K562 (cell line): ENCODE data around the gene BAIAP3. TPM values are rescaled to one million over a fixed set of nuclear protein-coding genes. Genes with fewer than 3 reads are reported as not detected.

ENCODE experiments used
- ATAC-seq: fragments of 200-7000 bp; cut with Tn5 transposase; 3 replicates; pipeline ENCODE4 v1.9.1; 2020; ENCODE audit warnings: moderate library complexity
- BruUV-seq: library from RNA; stranded (reverse); fragments of 400-500 nt; replicated peaks from 2 replicates; lab custom pipeline; 2021; lab: Mats Ljungman, UMichigan
- CTCF ChIA-PET: fragments of 300-600 bp; formaldehyde crosslinking; extraction: SDS; loops from one replicate; lab custom pipeline; 2021; ENCODE audit warnings: low intra/inter-chr PET ratio; lab: Yijun Ruan, JAX
- POLR2A ChIA-PET: fragments of 300-600, 350-650 bp; sonication (Branson Sonifier 250); formaldehyde crosslinking; extraction: SDS; loops from one replicate; lab custom pipeline; 2021; ENCODE audit warnings: antibody characterized with exemption, inconsistent platforms; lab: Yijun Ruan, JAX
- DNase-seq, 4 experiments: peaks; one replicate each; pipeline versions ENCODE4 v3.0.0 to v3.0.0-alpha.2; 2011 to 2018; ENCODE audit warnings: low spot score in 3 of 4, mixed read lengths in 3 of 4; ENCODE audit errors: extremely low read depth in 1 of 4
- FAIRE-seq: peaks from 2 replicates; lab custom pipeline; 2011; peaks lifted over from hg19 to GRCh38; lab: Jason Lieb, UNC
- H2AFZ ChIP-seq: 2 replicates; pipeline ENCODE4 v1.6.0; 2011; ENCODE audit warnings: low read depth, low read length, control low read depth, inconsistent platforms
- H3K27ac ChIP-seq: fragments of 200-600 bp; 3 replicates; pipeline ENCODE4 v1.8.0; 2011; ENCODE audit warnings: low read depth, mild to moderate bottlenecking, control low read depth, inconsistent platforms, low read length, moderate library complexity, mixed read lengths; ENCODE audit errors: extremely low read depth
- H3K27me3 ChIP-seq, 2 experiments: fragments of 300-600 bp in 1 of 2; 2 replicates in 1 of 2; 3 replicates in 1 of 2; pipeline versions ENCODE4 v1.6.0 to v1.8.0; 2011; ENCODE audit warnings: inconsistent platforms in 2 of 2, low read length in 2 of 2, mild to moderate bottlenecking in 1 of 2, mixed read lengths in 1 of 2, moderate library complexity in 1 of 2; ENCODE audit not compliant: control insufficient read depth in 2 of 2, insufficient read depth in 2 of 2
- H3K36me3 ChIP-seq: fragments of 300-600 bp; 3 replicates; pipeline ENCODE4 v1.8.0; 2011; ENCODE audit warnings: mild to moderate bottlenecking, low read length, inconsistent platforms; ENCODE audit not compliant: control insufficient read depth, insufficient read depth
- H3K4me1 ChIP-seq, 2 experiments: fragments of 200-600 bp in 1 of 2; replicated peaks in 1 of 2; 2 replicates in 1 of 2; 3 replicates in 1 of 2; pipeline versions ENCODE4 v1.5.1 to v1.8.0; 2011; ENCODE audit warnings: inconsistent platforms in 2 of 2, low read length in 2 of 2, mild to moderate bottlenecking in 1 of 2, mixed read lengths in 1 of 2, moderate library complexity in 1 of 2; ENCODE audit not compliant: control insufficient read depth in 2 of 2, insufficient read depth in 2 of 2
- H3K4me2 ChIP-seq: 2 replicates; pipeline ENCODE4 v1.6.1; 2011; ENCODE audit warnings: low read length, control low read depth, inconsistent platforms, mixed read lengths; ENCODE audit not compliant: insufficient read depth
- H3K4me3 ChIP-seq: fragments of 200-600 bp; sonication (generic), shearing (Covaris generic); 2 replicates; pipeline ENCODE4 v1.5.1; 2016; ENCODE audit warnings: control low read depth, inconsistent platforms
- H3K79me2 ChIP-seq: fragments of 200-600 bp; 3 replicates; pipeline ENCODE4 v1.8.0; 2011; ENCODE audit warnings: low read length, inconsistent platforms; ENCODE audit not compliant: control insufficient read depth, insufficient read depth
- H3K9ac ChIP-seq, 2 experiments: 2 replicates each; pipeline versions ENCODE4 v1.6.0 to v1.6.1; 2011; ENCODE audit warnings: low read depth in 2 of 2, low read length in 2 of 2, control low read depth in 1 of 2, inconsistent platforms in 1 of 2, mild to moderate bottlenecking in 1 of 2, mixed read lengths in 1 of 2; ENCODE audit not compliant: insufficient read depth in 1 of 2
- H3K9me1 ChIP-seq: one replicate; pipeline ENCODE4 v1.6.0; 2011; ENCODE audit warnings: inconsistent platforms, mild to moderate bottlenecking, low read length, moderate library complexity; ENCODE audit not compliant: control insufficient read depth, insufficient read depth
- H3K9me3 ChIP-seq: replicated peaks from 2 replicates; pipeline ENCODE4 v1.5.1; 2011; ENCODE audit warnings: low read depth, low read length, inconsistent platforms; ENCODE audit not compliant: control insufficient read depth, insufficient read depth
- H4K20me1 ChIP-seq: replicated peaks from 2 replicates; pipeline ENCODE4 v1.6.1; 2011; ENCODE audit warnings: low read length, inconsistent platforms, mixed read lengths; ENCODE audit not compliant: control insufficient read depth, insufficient read depth
- ARID4B ChIP-seq: sonication (generic); formaldehyde crosslinking; IDR thresholded peaks from 2 replicates; pipeline ENCODE4 v1.8.0; 2022; ENCODE audit warnings: mild to moderate bottlenecking, missing genetic modification reagents
- CEBPZ ChIP-seq: fragments of 150-350 bp; IDR thresholded peaks from 2 replicates; pipeline ENCODE4 v1.6.1; 2014; ENCODE audit warnings: low read depth, mild to moderate bottlenecking, low read length, borderline replicate concordance
- LARP7 ChIP-seq: fragments of 450-650 bp; IDR thresholded peaks from 2 replicates; pipeline ENCODE4 v1.6.1; 2016
- MXD1 ChIP-seq: fragments of 250-450 bp; sonication (Bioruptor Pico); IDR thresholded peaks from 2 replicates; pipeline ENCODE4 v1.8.0; 2021; ENCODE audit warnings: borderline replicate concordance, mild to moderate bottlenecking, moderate library complexity; ENCODE audit not compliant: poor library complexity, severe bottlenecking
- PURB ChIP-seq: sonication (generic); formaldehyde crosslinking; IDR thresholded peaks from 2 replicates; pipeline ENCODE4 v1.9.0; 2021; ENCODE audit warnings: low read depth, mild to moderate bottlenecking, missing genetic modification reagents
- RFX5 ChIP-seq: IDR thresholded peaks from 2 replicates; pipeline ENCODE4 v1.6.1; 2011; ENCODE audit warnings: low read depth, mild to moderate bottlenecking, improper control_type of control experiment, low read length
- ZNF347 ChIP-seq: fragments of 450-650 bp; formaldehyde crosslinking; IDR thresholded peaks from 2 replicates; pipeline ENCODE4 v1.4.0; 2020; ENCODE audit warnings: low read depth, mild to moderate bottlenecking, moderate library complexity
- WGBS: fragments of 100-300 bp; shearing (Covaris generic); methylation state at CpG from one replicate; pipeline ENCODE4 v1.1.6; 2016; ENCODE audit warnings: low coverage, mixed read lengths; ENCODE audit not compliant: insufficient coverage; ENCODE audit errors: missing lambda C conversion rate; 5-methylcytosine and 5-hydroxymethylcytosine counted together
- in situ Hi-C: fragments of 300-500 bp; cut with MboI; formaldehyde crosslinking; loops from 4 replicates; pipeline ENCODE4 v1.15.0; 2018; ENCODE audit warnings: inconsistent platforms, mixed read lengths
- intact Hi-C: fragments of 100-400 bp; cut with micrococcal nuclease; formaldehyde crosslinking; loops from 2 replicates; pipeline ENCODE4 v1.14.2; 2022
- polyA plus RNA-seq, 8 experiments: library from polyadenylated mRNA; depleted of rRNA in 4 of 8; stranded (reverse) in 5 of 8; unstranded in 3 of 8; fragments of >200 nt; fragmentation: Nextera tagmentation in 2 of 8; fragmentation: Illumina TruSeq in 1 of 8; extraction: Ambion mirVana in 2 of 8; extraction: Trizol in 1 of 8; gene quantifications; 2 replicates each; pipeline versions ENCODE4 v1.2.1 to v1.2.3, GENCODE V29; 2011 to 2014; ENCODE audit warnings: inconsistent platforms in 1 of 8, missing spikeins in 1 of 8
- total RNA-seq, 7 experiments: library from RNA; depleted of rRNA in 6 of 7; stranded (reverse); fragments of >200 nt in 6 of 7; fragmentation: Illumina TruSeq in 2 of 7; extraction: Trizol in 2 of 7; gene quantifications; 2 replicates each; pipeline versions ENCODE4 v1.2.1 to v1.2.3, GENCODE V29; 2011 to 2021; ENCODE audit warnings: low replicate concordance in 1 of 7

The BAIAP3 gene
- total and polyA plus RNA-seq, 9 of the 15 experiments (the other 6 are each of a cell fraction or from before 2014, with no cell fraction given) = 0.03 to 4.5 (median 0.57) TPM; not detected in 1

GRCh38 chr16:1316033-1316405 lies 17.4 kb upstream of the BAIAP3 start:
- in situ Hi-C loops (no loop called here), intact Hi-C loops (no loop called here)
- Histone ChIP-seq H2AFZ (no peak overlapping the region), H4K20me1 (peaks cover 39% of the 10 kb centered on the region), H3K4me3 (no peak overlapping the region), H3K36me3 (peaks cover 99% of the 10 kb centered on the region), H3K4me1 (peaks cover 7 to 37% of the 10 kb centered on the region in 2 experiments), H3K79me2 (peaks cover 52% of the 10 kb centered on the region), H3K27ac (no peak overlapping the region), H3K9me1 (peaks cover 16% of the 10 kb centered on the region), H3K9me3 (no peaks in the 10 kb centered on the region), H3K4me2 (no peak overlapping the region), H3K27me3 (no peaks in the 10 kb centered on the region), H3K9ac (peak overlapping the region in 1 of 2 experiments; percentile 58; a peak in 1 of 4 replicates)
- DNase-seq (no peak), FAIRE-seq (no peak), ATAC-seq (no peak)
- POLR2A ChIA-PET = interaction anchor here (0.7 to 2.4 kb wide), 6 partner anchors 9 to 36 kb away, joined by 3 to 15 read pairs (median 6); no protein-coding TSS in a partner anchor
- WGBS = 99% methylated on average over 13 of the region's 14 CpGs
- BruUV-seq = no TSS peak
- CTCF ChIA-PET = no interaction called here
- TF ChIP-seq CEBPZ = no peak
- TF ChIP-seq MXD1 (CRISPR knock-in tag) = no peak
- no peak for TF ChIP-seq LARP7
- no peak for TF ChIP-seq ARID4B (CRISPR knock-in tag)
- no peak for TF ChIP-seq PURB
- TF ChIP-seq ZNF347 (CRISPR knock-in tag) = no peak
- TF ChIP-seq RFX5 = no peak
